Measurements from ENCODE around the gene EFEMP1.

The EFEMP1 gene

DNA sequence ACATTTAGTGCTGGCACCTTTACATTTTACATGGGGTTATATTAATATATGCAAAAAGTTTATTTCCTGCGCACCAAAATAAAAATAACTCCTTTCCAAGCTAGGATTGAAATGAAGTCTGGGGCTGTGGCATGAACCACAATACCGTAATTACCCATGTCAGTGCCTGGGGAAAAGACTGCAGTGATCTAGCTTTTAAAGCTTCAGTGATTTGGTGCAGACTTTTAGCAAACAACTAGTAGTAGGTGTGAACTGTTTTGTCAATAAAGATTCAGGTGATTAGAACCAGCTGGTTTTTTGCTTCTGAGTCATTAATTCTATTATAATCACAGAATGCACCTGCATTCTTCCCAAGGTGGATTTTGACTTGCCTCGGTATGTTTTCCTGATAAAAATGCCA lies 21.2 kb downstream of the EFEMP1 start:
- Histone ChIP-seq H3K4ac (ENCODE audit: low read length) (no peak overlapping the region), H3K27me3 (ENCODE audit: control insufficient read depth in 3 of 3, insufficient read depth in 3 of 3, low read depth in 1 of 3, low read length in 3 of 3) (no peaks in the 10 kb centered on the region), H3K9ac (ENCODE audit: low read depth, low read length, poor library complexity) (no peak overlapping the region), H3K18ac (ENCODE audit: low read length) (no peak overlapping the region), H2AK5ac (ENCODE audit: low read depth, low read length) (no peak overlapping the region), H4K8ac (ENCODE audit: low read depth, low read length) (no peak overlapping the region), H3K27ac (replicated peaks; ENCODE audit: low read length) (no peak overlapping the region), H3K4me3 (ENCODE audit: low read length in 2 of 2) (no peak overlapping the region), H2AFZ (ENCODE audit: low read length) (no peak overlapping the region), H2BK5ac (ENCODE audit: low read length) (no peak overlapping the region), H2BK12ac (ENCODE audit: low read length) (no peak overlapping the region), H2BK15ac (ENCODE audit: low read length) (no peak overlapping the region), H3K23ac (ENCODE audit: low read depth, low read length, poor library complexity) (no peak overlapping the region), H3K79me1 (ENCODE audit: low read depth, low read length) (no peaks in the 10 kb centered on the region), H2BK120ac (ENCODE audit: low read depth, low read length) (no peak overlapping the region), H4K91ac (ENCODE audit: low read depth, low read length, poor library complexity) (no peak overlapping the region), H3K4me2 (ENCODE audit: insufficient read depth, low read length, poor library complexity, severe bottlenecking) (no peak overlapping the region), H3K36me3 (replicated peaks in 1 of 2; ENCODE audit: control insufficient read depth in 2 of 2, insufficient read depth in 2 of 2, low read length in 2 of 2) (no peaks in the 10 kb centered on the region), H3K4me1 (ENCODE audit: control insufficient read depth in 2 of 2, insufficient read depth in 1 of 2, low read depth in 1 of 2, low read length in 2 of 2) (no peaks in the 10 kb centered on the region), H3K14ac (ENCODE audit: low read length) (no peak overlapping the region), H3K9me3 (replicated peaks in 1 of 2; ENCODE audit: control insufficient read depth in 2 of 2, insufficient read depth in 1 of 2, low read depth in 1 of 2, low read length in 2 of 2) (no peaks in the 10 kb centered on the region)
- DNase-seq (ENCODE audit: low spot score), result no peak
- no CpG with 5 or more reads among the region's 3 CpGs for WGBS, 2 donors (ENCODE audit: extremely low coverage in 2 of 2, insufficient read length in 2 of 2, insufficient replicate concordance in 1 of 2)

GRCh38 chr2:55901941-55902340 lies 21.6 kb downstream of the EFEMP1 start:
- H3K4me2 ChIP-seq (ENCODE audit: insufficient read depth, low read length, poor library complexity, severe bottlenecking), result no peak overlapping the region
- no peak overlapping the region for H2AFZ ChIP-seq (ENCODE audit: low read length)
- no peak overlapping the region for H2BK12ac ChIP-seq (ENCODE audit: low read length)
- no peak overlapping the region for H2BK5ac ChIP-seq (ENCODE audit: low read length)
- H4K8ac ChIP-seq (ENCODE audit: low read depth, low read length), result no peak overlapping the region
- no peaks in the 10 kb centered on the region for H3K27me3 ChIP-seq (ENCODE audit: control insufficient read depth in 3 of 3, insufficient read depth in 3 of 3, low read depth in 1 of 3, low read length in 3 of 3)
- H3K9me3 ChIP-seq (replicated peaks in 1 of 2; ENCODE audit: control insufficient read depth in 2 of 2, insufficient read depth in 1 of 2, low read depth in 1 of 2, low read length in 2 of 2), result no peaks in the 10 kb centered on the region
- no peak overlapping the region for H3K23ac ChIP-seq (ENCODE audit: low read depth, low read length, poor library complexity)
- no peak overlapping the region for H3K27ac ChIP-seq (replicated peaks; ENCODE audit: low read length)
- no peak overlapping the region for H3K4me3 ChIP-seq (ENCODE audit: low read length in 2 of 2)
- no peaks in the 10 kb centered on the region for H3K36me3 ChIP-seq (replicated peaks in 1 of 2; ENCODE audit: control insufficient read depth in 2 of 2, insufficient read depth in 2 of 2, low read length in 2 of 2)
- H4K91ac ChIP-seq (ENCODE audit: low read depth, low read length, poor library complexity), result no peak overlapping the region
- H3K9ac ChIP-seq (ENCODE audit: low read depth, low read length, poor library complexity), result no peak overlapping the region
- no peak for DNase-seq (ENCODE audit: low spot score)
- no peak overlapping the region for H2AK5ac ChIP-seq (ENCODE audit: low read depth, low read length)
- WGBS, 2 donors (ENCODE audit: extremely low coverage in 2 of 2, insufficient read length in 2 of 2, insufficient replicate concordance in 1 of 2), result no CpG with 5 or more reads among the region's 2 CpGs
- H2BK15ac ChIP-seq (ENCODE audit: low read length), result no peak overlapping the region
- H3K79me1 ChIP-seq (ENCODE audit: low read depth, low read length), result no peaks in the 10 kb centered on the region
- H3K4ac ChIP-seq (ENCODE audit: low read length), result no peak overlapping the region
- H2BK120ac ChIP-seq (ENCODE audit: low read depth, low read length), result no peak overlapping the region
- no peaks in the 10 kb centered on the region for H3K4me1 ChIP-seq (ENCODE audit: control insufficient read depth in 2 of 2, insufficient read depth in 1 of 2, low read depth in 1 of 2, low read length in 2 of 2)
- H3K14ac ChIP-seq (ENCODE audit: low read length), result no peak overlapping the region
- no peak overlapping the region for H3K18ac ChIP-seq (ENCODE audit: low read length)

DNA sequence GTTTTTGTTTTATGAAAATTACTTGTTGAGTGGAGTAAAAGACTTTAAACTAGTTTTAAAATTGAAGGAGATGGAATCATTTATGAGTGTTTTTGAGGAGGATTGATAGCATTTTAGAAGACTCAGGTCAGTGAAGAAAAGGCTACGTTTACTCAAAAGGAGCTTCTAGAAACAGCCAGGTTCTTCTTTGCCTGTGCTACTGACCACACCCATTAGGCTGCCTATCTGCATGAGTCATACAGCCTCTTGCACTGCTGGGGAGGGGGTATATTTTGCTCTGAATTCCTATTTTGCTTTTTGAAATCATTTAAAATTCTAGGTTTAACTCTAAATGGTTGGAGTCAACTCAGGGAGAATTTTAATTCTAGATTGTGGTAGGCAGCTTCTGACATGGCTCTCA lies 22.3 kb downstream of the EFEMP1 start:
- Histone ChIP-seq H2BK15ac (ENCODE audit: low read length) (no peak overlapping the region), H3K9me3 (replicated peaks in 1 of 2; ENCODE audit: control insufficient read depth in 2 of 2, insufficient read depth in 1 of 2, low read depth in 1 of 2, low read length in 2 of 2) (no peaks in the 10 kb centered on the region), H3K9ac (ENCODE audit: low read depth, low read length, poor library complexity) (no peak overlapping the region), H3K36me3 (replicated peaks in 1 of 2; ENCODE audit: control insufficient read depth in 2 of 2, insufficient read depth in 2 of 2, low read length in 2 of 2) (no peaks in the 10 kb centered on the region), H3K27ac (replicated peaks; ENCODE audit: low read length) (no peak overlapping the region), H2AFZ (ENCODE audit: low read length) (no peak overlapping the region), H3K4ac (ENCODE audit: low read length) (no peak overlapping the region), H3K4me3 (ENCODE audit: low read length in 2 of 2) (no peak overlapping the region), H3K79me1 (ENCODE audit: low read depth, low read length) (no peaks in the 10 kb centered on the region), H3K18ac (ENCODE audit: low read length) (no peak overlapping the region), H2AK5ac (ENCODE audit: low read depth, low read length) (no peak overlapping the region), H2BK12ac (ENCODE audit: low read length) (no peak overlapping the region), H3K4me2 (ENCODE audit: insufficient read depth, low read length, poor library complexity, severe bottlenecking) (no peak overlapping the region), H3K23ac (ENCODE audit: low read depth, low read length, poor library complexity) (no peak overlapping the region), H3K27me3 (ENCODE audit: control insufficient read depth in 3 of 3, insufficient read depth in 3 of 3, low read depth in 1 of 3, low read length in 3 of 3) (no peaks in the 10 kb centered on the region), H2BK5ac (ENCODE audit: low read length) (no peak overlapping the region), H3K14ac (ENCODE audit: low read length) (no peak overlapping the region), H4K91ac (ENCODE audit: low read depth, low read length, poor library complexity) (no peak overlapping the region), H3K4me1 (ENCODE audit: control insufficient read depth in 2 of 2, insufficient read depth in 1 of 2, low read depth in 1 of 2, low read length in 2 of 2) (no peaks in the 10 kb centered on the region), H2BK120ac (ENCODE audit: low read depth, low read length) (no peak overlapping the region), H4K8ac (ENCODE audit: low read depth, low read length) (no peak overlapping the region)
- DNase-seq (ENCODE audit: low spot score), result no peak
- WGBS, 2 donors (ENCODE audit: extremely low coverage in 2 of 2, insufficient read length in 2 of 2, insufficient replicate concordance in 1 of 2), result no CpG with 5 or more reads among the region's 1 CpG

GRCh38 chr2:55899881-55900280 lies 23.7 kb downstream of the EFEMP1 start:
- Histone ChIP-seq H3K18ac (ENCODE audit: low read length) (no peak overlapping the region), H3K4me2 (ENCODE audit: insufficient read depth, low read length, poor library complexity, severe bottlenecking) (no peak overlapping the region), H2BK5ac (ENCODE audit: low read length) (no peak overlapping the region), H3K9me3 (replicated peaks in 1 of 2; ENCODE audit: control insufficient read depth in 2 of 2, insufficient read depth in 1 of 2, low read depth in 1 of 2, low read length in 2 of 2) (no peaks in the 10 kb centered on the region), H4K91ac (ENCODE audit: low read depth, low read length, poor library complexity) (no peak overlapping the region), H2BK15ac (ENCODE audit: low read length) (no peak overlapping the region), H3K14ac (ENCODE audit: low read length) (no peak overlapping the region), H2BK12ac (ENCODE audit: low read length) (no peak overlapping the region), H2AFZ (ENCODE audit: low read length) (no peak overlapping the region), H3K27me3 (ENCODE audit: control insufficient read depth in 3 of 3, insufficient read depth in 3 of 3, low read depth in 1 of 3, low read length in 3 of 3) (no peaks in the 10 kb centered on the region), H3K4ac (ENCODE audit: low read length) (no peak overlapping the region), H3K9ac (ENCODE audit: low read depth, low read length, poor library complexity) (no peak overlapping the region), H3K23ac (ENCODE audit: low read depth, low read length, poor library complexity) (no peak overlapping the region), H3K4me3 (ENCODE audit: low read length in 2 of 2) (no peak overlapping the region), H3K36me3 (replicated peaks in 1 of 2; ENCODE audit: control insufficient read depth in 2 of 2, insufficient read depth in 2 of 2, low read length in 2 of 2) (no peaks in the 10 kb centered on the region), H2AK5ac (ENCODE audit: low read depth, low read length) (no peak overlapping the region), H4K8ac (ENCODE audit: low read depth, low read length) (no peak overlapping the region), H3K4me1 (ENCODE audit: control insufficient read depth in 2 of 2, insufficient read depth in 1 of 2, low read depth in 1 of 2, low read length in 2 of 2) (no peaks in the 10 kb centered on the region), H3K79me1 (ENCODE audit: low read depth, low read length) (no peaks in the 10 kb centered on the region), H3K27ac (replicated peaks; ENCODE audit: low read length) (no peak overlapping the region), H2BK120ac (ENCODE audit: low read depth, low read length) (no peak overlapping the region)
- no peak for DNase-seq (ENCODE audit: low spot score)
- WGBS, 2 donors (ENCODE audit: extremely low coverage in 2 of 2, insufficient read length in 2 of 2, insufficient replicate concordance in 1 of 2), result no CpG with 5 or more reads among the region's 2 CpGs

Data from neuronal stem cell (in vitro differentiated cells).